AG04449 (cell line): ENCODE data around the gene PPARA.

ENCODE experiments used
- CTCF ChIA-PET: fragments of 350-600 bp; formaldehyde crosslinking; extraction: SDS; loops from one replicate; lab custom pipeline; 2021; ENCODE audit warnings: antibody characterized with exemption; lab: Yijun Ruan, JAX
- POLR2A ChIA-PET: fragments of 400-600, 350-600 bp; formaldehyde crosslinking; extraction: SDS; loops from one replicate; lab custom pipeline; 2020; ENCODE audit warnings: antibody characterized with exemption, inconsistent platforms; lab: Yijun Ruan, JAX
- DNase-seq: peaks from one replicate; pipeline ENCODE4 v3.0.0-alpha.2; 2010; ENCODE audit warnings: low read depth, low spot score
- H3K4me3 ChIP-seq: 2 replicates; pipeline ENCODE4 v1.5.1; 2011; ENCODE audit warnings: low read depth, mild to moderate bottlenecking, control low read depth, low read length
- TF ChIP-seq, protein P1 (sequence below): IDR thresholded peaks from one replicate; pipeline ENCODE4 v1.5.1; 2011; ENCODE audit warnings: mild to moderate bottlenecking, moderate library complexity, low read length, control low read depth, inconsistent platforms; ENCODE audit not compliant: insufficient read depth; ENCODE audit errors: missing control alignments

Gene PPARA

DNA sequence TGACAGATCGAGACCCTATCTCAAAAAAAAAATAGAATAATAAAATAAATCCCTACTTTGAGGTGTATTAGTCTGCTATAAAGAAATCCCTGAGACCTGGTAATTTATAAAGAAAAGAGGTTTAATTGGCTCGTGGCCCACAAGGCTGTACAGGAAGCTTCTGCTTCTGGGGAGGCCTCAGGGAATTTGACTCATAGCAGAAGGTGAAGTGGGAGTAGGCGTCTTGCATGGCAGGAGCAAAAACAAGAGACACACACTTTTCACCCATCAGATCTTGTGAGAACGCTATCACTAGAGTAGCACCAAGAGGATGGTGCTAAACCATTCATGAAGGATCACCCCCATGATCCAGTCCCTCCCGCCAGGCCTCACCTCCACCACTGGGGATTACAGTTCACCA, 70.6 kb downstream of the PPARA start:
- CTCF ChIA-PET: no interaction called here
- DNase-seq: no peak
- POLR2A ChIA-PET: no interaction called here
- H3K4me3 ChIP-seq: no peak overlapping the region
- TF ChIP-seq, protein P1, sequence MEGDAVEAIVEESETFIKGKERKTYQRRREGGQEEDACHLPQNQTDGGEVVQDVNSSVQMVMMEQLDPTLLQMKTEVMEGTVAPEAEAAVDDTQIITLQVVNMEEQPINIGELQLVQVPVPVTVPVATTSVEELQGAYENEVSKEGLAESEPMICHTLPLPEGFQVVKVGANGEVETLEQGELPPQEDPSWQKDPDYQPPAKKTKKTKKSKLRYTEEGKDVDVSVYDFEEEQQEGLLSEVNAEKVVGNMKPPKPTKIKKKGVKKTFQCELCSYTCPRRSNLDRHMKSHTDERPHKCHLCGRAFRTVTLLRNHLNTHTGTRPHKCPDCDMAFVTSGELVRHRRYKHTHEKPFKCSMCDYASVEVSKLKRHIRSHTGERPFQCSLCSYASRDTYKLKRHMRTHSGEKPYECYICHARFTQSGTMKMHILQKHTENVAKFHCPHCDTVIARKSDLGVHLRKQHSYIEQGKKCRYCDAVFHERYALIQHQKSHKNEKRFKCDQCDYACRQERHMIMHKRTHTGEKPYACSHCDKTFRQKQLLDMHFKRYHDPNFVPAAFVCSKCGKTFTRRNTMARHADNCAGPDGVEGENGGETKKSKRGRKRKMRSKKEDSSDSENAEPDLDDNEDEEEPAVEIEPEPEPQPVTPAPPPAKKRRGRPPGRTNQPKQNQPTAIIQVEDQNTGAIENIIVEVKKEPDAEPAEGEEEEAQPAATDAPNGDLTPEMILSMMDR: no peak

DNA sequence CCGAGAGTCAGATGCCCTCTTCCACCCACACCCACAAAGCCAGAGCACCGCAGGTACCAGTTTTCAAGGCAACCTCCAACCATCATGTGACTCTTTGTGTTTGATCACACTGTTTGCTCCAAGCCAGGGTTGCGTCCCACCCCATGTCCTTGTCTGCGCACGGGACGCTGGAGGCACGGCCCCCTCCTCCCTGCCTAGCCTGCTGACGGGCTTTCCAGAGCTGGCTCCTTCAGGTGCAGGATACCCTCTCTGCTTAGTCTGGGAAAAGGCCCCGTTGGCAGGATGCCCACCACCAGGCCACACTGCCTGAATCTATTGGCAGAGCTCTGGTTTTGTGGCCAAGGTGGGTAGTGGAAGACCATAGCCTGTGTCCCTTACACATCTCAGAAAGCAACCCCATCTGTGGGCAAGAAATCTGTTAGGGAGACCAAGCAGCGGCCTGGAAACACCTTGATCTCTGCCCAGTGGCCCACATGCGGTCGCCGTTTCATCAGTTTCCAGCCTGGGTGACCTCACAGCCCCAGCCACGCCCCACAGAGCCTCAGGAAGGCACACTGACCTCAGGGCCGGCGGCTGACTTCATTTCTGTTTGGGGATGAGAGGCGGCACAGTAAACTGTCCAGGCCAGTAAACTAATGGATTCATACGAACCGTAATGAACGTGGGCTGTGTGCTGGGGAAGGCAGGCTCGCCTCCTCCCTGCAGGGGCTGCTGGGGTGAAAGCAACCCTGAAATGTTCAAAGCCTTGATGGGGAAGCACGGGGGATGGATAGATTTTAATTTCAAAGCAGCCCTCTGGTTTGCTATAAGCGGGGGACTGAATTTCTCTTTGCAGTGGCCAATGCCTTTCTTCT, 73.9 kb downstream of the PPARA start:
- no peak for DNase-seq
- ChIA-PET CTCF (no interaction called here), POLR2A (interaction anchor here (0.6 kb wide), 1 partner anchor 35 kb away, joined by 5 read pairs; no protein-coding TSS in a partner anchor)
- TF ChIP-seq, protein P1: no peak
- no peak overlapping the region for H3K4me3 ChIP-seq

DNA sequence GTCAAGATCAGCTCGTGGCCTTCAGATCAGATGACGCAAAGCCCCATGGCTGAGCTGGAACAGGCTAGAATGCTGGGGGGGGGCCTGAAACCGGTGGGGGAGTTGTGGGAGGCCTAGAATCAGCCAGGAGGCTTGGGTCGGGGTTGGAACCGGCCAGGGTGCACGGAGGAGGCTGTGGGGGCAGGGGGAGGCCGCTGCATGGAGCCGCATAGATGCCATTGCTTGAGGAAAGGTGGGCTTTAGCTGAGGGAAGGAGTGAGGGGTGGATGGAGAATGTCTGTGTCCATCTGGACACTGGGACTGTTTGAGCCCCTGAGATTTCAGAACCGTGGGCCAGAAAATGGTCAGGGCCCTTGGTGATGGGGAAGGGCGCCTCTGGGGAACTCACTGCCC, 74.6 kb downstream of the PPARA start:
- TF ChIP-seq, protein P1: no peak
- ChIA-PET POLR2A (interaction anchor here (0.6 kb wide), 1 partner anchor 36 kb away, joined by 5 read pairs; no protein-coding TSS in a partner anchor), CTCF (no interaction called here)
- no peak overlapping the region for H3K4me3 ChIP-seq
- DNase-seq: no peak

DNA sequence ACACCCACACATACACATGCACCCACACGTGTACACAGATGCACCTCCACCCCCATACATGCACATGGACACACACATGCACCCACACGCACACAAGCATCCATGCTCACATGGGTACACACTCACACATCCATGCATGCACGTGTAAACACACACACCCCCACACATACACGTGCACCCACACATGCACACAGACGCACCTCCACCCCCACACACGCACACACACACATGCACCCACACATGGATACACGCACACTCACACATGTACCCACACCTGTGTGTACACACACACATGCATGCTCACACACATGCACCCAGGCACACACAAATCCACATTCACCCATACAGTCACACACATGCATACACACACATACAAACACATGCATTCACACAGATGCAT, 75.3 kb downstream of the PPARA start:
- TF ChIP-seq, protein P1: no peak
- ChIA-PET POLR2A (no interaction called here), CTCF (no interaction called here)
- DNase-seq: no peak
- no peak overlapping the region for H3K4me3 ChIP-seq

DNA sequence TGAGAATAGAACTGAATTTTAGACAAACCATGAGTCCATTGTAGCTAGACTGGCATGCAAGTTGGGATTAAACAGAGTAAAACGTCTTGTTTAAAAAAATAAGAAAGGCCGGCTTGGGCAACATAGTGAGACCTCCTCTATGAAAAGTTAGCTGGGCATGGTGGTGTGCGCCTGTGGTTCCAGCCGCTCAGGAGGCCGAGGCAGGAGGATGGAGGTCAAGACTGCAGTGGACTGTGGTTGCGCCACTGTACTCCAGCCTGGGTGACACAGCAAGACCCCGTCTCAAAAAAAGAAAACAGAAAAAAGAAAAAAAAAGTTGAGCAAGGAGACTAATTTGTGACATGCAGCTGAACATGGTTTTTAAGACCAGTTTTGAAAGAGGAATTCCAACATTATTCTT, 76.3 kb downstream of the PPARA start:
- ChIA-PET POLR2A (no interaction called here), CTCF (interaction anchor here (0.7 to 1.0 kb wide), 2 partner anchors 75 to 77 kb away, joined by 3 read pairs; no protein-coding TSS in a partner anchor)
- no peak overlapping the region for H3K4me3 ChIP-seq
- no peak for DNase-seq
- TF ChIP-seq, protein P1: no peak

DNA sequence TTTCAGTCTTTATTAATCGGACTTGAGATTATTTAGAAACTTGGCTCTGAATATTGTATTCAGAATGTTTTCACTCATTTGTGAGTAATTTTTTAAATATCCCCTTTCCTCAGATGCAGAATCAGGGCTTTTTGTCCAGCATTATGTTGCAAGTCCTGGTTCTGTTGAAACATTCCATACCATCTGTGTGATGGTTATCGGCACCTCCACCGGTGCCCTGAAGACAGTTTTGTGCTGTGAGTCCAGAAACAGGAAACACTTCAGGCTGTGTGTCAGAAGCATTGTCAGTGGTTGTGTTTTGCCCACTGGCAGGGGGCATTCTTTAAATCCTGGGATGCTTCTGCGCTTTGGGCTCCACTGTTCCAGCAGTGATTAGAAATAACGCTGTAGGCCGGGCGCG, 79.4 kb downstream of the PPARA start:
- CTCF ChIA-PET: interaction anchor here (1.2 kb wide), 1 partner anchor 13 kb away, joined by 4 read pairs; no protein-coding TSS in a partner anchor

More for the DNA sequence above, 79.4 kb downstream of the PPARA start:
- no peak overlapping the region for H3K4me3 ChIP-seq
- TF ChIP-seq, protein P1: no peak
- DNase-seq: peak; percentile 12
- POLR2A ChIA-PET: no interaction called here
